Hepatocyte (in vitro differentiated cells): Measurements from ENCODE around the gene EFNB2.

Experiments
- CTCF ChIP-seq: fragments of 200-600 bp; sonication (generic); IDR thresholded peaks from 2 replicates; pipeline ENCODE4 v1.5.1; 2016; ENCODE audit warnings: antibody characterized with exemption, mild to moderate bottlenecking; ENCODE audit not compliant: poor library complexity
- EZH2 ChIP-seq: fragments of 200-600 bp; sonication (generic); IDR thresholded peaks from 2 replicates; pipeline ENCODE4 v1.6.1; 2016; ENCODE audit warnings: antibody characterized with exemption, mild to moderate bottlenecking, borderline replicate concordance

DNA sequence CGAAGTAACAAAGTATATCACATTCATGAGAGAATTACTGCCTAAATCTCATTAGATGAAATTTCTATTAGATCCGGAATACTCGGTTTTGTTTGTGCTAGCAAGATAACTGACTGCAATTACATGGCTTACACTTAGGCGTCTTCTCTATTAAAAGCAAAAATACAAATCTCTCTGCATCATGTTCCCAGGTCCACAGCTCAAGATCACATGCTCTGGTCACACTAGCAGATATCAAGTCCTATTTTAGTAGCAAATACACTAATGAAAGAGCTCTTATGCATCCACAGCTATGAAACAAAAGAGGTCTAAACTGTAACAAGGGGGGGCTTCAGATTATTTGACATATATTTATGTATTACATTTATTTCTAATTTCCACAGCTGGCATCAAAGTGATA is 53.5 kb downstream of the EFNB2 start:
- no peak for TF ChIP-seq CTCF
- no peak for TF ChIP-seq EZH2
